GM12874 (cell line): ENCODE data around the gene FABP3.

Experiments
- TF ChIP-seq, protein P1 (sequence below): IDR thresholded peaks from 2 replicates; pipeline ENCODE4 v1.5.1; 2011; ENCODE audit warnings: low read depth, mild to moderate bottlenecking, control low read depth, low read length, moderate library complexity; ENCODE audit not compliant: insufficient read depth

Gene FABP3

DNA sequence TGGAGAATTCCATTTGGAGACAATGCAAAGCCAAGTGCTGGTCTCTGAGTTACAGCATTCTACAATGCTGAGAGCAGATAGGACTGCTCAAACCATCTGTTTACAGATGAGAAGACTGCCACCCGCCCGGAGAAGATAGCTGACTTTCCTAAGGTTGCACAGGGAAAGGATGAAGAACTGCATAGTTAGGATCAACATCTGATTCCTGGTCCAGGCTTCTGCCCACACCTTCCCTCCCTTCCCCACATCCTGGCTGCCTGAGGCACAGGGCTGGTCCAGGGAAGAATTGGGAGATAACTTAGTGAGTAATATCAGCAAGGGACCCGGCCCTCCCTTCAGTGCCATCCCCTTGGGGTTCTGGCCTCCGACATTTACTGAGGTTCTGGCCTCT is 42.1 kb upstream of the FABP3 start:
- TF ChIP-seq, protein P1, sequence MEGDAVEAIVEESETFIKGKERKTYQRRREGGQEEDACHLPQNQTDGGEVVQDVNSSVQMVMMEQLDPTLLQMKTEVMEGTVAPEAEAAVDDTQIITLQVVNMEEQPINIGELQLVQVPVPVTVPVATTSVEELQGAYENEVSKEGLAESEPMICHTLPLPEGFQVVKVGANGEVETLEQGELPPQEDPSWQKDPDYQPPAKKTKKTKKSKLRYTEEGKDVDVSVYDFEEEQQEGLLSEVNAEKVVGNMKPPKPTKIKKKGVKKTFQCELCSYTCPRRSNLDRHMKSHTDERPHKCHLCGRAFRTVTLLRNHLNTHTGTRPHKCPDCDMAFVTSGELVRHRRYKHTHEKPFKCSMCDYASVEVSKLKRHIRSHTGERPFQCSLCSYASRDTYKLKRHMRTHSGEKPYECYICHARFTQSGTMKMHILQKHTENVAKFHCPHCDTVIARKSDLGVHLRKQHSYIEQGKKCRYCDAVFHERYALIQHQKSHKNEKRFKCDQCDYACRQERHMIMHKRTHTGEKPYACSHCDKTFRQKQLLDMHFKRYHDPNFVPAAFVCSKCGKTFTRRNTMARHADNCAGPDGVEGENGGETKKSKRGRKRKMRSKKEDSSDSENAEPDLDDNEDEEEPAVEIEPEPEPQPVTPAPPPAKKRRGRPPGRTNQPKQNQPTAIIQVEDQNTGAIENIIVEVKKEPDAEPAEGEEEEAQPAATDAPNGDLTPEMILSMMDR, result no peak

DNA sequence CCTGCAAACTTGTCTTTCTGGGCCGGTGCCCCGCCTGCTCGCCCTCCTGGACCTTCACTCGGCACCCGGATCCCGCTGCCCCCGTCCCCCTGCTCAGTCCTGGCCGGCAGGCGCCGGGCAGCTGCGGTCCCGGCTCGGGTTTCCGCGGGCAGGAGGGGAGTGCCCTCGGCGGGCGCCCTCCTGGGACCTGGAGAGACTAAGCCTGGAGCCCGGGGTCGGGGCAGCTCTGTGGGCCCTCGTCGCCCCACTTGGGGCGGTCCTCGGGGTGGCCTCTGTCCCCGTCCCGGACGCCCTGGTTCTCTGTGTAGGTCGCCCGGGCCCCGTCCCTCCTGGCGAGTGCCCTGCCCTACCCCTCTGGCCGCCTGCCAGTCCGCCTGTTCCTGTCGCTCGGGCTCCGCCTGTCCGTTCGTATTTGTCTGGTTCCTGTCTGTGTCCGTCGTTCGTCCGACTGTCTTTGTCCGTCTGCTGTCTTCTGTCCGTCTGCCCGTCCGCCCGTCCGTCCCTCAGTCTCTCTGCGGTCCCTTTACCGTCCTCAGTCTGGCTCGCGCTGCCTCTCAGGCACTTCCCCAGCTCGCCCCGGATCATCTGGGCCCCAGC is 40.6 kb upstream of the FABP3 start:
- TF ChIP-seq, protein P1, result no peak

DNA sequence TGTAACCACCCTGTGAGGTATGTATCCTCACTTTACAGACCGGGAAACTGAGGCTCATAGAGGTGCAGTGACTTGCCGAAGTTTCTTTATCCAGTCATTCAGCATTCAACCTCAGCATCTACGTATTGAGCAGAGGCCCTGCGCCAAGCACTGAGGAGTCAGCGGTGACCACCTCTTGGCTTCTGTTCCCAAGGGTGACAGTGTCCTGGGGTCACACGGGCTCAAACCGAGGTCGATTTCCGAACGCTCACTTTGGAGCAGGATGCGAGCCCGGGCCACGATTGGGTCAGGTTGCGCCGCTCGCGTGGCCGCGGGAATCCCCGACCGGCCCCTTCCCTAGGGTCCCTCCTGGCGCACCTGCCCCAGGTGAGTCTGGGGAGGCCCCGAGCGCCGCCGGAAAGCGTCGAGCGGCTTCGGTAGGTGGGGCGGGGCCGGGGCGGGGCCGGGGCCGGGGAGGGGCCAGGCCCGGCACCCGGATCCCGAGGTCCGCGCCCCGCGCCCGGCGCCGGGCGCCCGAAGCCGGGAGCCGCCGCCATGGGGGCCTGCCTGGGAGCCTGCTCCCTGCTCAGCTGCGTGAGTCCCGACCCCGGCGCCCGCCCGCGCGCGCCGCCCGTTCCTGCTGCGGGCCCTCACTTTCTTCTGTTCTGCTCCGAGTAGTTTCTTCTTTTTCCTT is 40.0 kb upstream of the FABP3 start, which contains the start of gene SERINC2:
Gene SERINC2 (plus strand): TSS at position 482 of the 673 bp plus-strand sequence. CDS start 53 bp downstream, at position 535.
- TF ChIP-seq, protein P1, result no peak

DNA sequence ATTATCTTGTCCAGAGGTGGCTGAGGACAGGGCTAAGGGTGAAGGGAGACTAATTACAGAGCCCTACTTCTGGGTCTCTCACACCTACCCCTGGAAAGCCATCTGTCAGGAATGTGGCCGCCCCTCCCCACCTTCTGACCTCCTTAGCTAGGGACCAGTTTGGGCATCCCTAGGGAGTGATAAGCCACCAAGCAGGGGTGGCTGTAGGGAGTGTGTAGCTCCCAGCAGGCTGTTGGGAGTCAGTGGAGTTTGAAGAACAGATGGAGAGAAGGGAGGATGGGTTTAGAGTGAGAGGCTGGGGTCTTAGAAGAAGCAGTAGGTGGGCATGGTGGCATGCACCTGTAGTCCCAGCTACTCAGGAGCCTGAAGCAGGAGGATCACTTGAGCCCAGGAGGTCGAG is 39.3 kb upstream of the FABP3 start:
- TF ChIP-seq, protein P1, result no peak

DNA sequence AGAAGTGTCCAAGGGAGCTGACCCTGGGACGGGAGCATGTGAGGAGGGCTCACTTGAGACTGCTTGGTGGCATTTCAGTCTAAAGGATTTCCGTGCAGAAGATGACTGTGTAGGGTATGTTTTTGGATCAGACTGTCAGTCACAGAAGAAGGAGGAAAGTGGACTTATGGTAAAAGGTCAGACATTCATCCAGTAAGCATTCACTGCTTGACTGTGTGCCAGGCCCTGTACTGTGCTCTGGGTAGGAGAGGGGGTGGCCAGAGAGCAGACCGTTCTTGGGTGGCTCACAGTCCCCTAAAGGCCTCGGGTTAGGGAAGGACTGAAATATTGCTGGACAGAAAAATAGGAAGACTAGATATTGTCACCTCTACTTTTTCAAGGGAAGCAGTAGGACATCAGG is 38.0 kb upstream of the FABP3 start:
- TF ChIP-seq, protein P1, result no peak

DNA sequence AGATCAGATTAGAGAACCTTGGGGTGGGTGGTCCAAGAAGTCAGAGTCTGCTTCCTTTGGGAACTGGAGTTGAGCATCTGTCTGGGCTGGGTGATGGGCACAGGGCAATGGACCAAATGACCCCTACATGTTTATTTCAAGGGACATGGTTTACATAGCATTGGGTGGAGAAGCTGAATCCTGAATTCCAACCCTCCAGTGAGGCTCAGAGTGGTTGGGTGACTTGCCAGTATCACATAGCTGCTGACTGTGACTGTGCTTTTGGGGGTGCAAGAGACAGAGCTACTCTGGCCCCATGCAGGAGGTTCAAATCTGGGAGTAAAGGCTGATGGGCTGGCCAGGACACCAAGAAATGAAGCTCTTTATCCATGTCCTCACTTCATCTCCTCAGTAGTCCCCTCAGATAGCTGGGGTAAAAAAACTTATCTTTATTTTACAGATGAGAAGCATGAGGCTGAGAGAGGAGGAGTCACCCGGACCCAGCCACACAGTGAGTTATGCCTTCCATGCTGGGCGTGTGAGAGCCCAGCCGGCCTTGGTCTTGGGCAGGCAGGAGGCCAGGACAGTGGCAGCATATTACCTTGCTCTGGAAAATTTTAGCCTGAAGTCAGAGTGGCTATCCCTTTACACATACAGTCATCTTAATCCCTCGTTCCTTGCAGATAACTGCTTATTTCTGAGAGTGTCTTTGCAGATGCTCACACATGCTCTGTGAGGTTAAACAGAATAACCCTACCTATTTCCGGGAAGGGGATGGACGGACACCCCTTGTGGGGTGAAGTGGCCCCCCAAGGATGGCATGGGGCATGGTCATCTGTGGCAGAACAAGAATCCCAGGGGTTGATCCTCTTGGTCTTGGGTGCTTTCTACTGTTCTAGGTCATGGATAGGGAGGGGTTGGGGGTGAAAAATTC is 37.3 kb upstream of the FABP3 start:
- TF ChIP-seq, protein P1, result no peak

DNA sequence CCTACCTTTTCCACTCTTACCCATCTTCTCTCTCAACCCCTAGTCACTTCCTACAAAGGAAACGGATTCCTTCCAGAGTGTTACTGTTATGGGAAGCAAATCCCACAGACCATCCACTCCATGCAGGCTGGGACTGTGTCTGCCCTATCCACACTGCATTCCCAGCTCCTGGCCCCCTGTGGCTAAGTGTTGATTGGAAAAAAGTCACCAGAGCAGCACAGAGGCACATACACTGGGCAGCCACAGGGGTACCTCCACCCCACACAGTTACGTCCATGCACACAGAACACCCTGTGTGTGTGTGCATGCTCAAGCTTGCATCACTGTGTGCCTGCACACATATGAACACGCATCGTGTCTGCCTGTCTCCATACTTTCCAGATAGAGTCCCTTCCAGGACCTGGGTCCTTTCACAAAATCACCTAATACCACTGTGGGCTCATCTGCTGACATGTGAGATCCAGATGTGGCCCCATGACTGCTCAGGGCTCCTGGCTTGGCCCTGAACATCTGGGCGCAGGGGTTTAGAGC is 36.0 kb upstream of the FABP3 start:
- TF ChIP-seq, protein P1, result no peak
